Right lung (tissue), 5 donors: ENCODE results near the gene KCNN1. TPM values are rescaled to one million over a fixed set of nuclear protein-coding genes. Genes with fewer than 3 reads are reported as not detected.
A peak's percentile ranks its signal among the peaks of the same experiment; 100 is the strongest.
"Not testable (repeated sequence)": the region's sequence is repeated elsewhere in the genome, so short reads cannot be mapped to it uniquely, and the experiment has no call there.

Experiments used
- DNase-seq, 2 donors: peaks; one replicate each; pipeline ENCODE4 v3.0.0-alpha.2; 2013
- polyA plus RNA-seq, 5 donors: library from polyadenylated mRNA; unstranded; fragments of 120-200 nt; gene quantifications; one replicate each; pipeline versions ENCODE4 v1.2.1 to v1.2.3, GENCODE V29; 2013; ENCODE audit warnings: inconsistent platforms in 1 of 5, low replicate concordance in 1 of 5; ENCODE audit not compliant: insufficient read length in 5 of 5, insufficient read depth in 1 of 5

KCNN1 gene
- polyA plus RNA-seq, 5 donors, result 1.5 to 2.7 (median 1.8) TPM

- DNase-seq, result peak in 1 of 2 donors; percentile 36
Observed at GRCh38 chr19:18021121-18021755, 54.3 kb downstream of the KCNN1 start.

GRCh38 chr19:18023622-18024251 lies 56.8 kb downstream of the KCNN1 start:
- peak in 1 of 2 donors; percentile 52 for DNase-seq

- no peak for DNase-seq
Observed at GRCh38 chr19:18027151-18027550, 60.2 kb downstream of the KCNN1 start.

- no peak for DNase-seq
Observed at GRCh38 chr19:18029617-18030338, 62.9 kb downstream of the KCNN1 start.

GRCh38 chr19:18031401-18031800 lies 64.5 kb downstream of the KCNN1 start:
- not testable (repeated sequence) for DNase-seq

- DNase-seq, result not testable (repeated sequence)
Observed at GRCh38 chr19:18032102-18032501, 65.2 kb downstream of the KCNN1 start.

- no peak for DNase-seq
Observed at GRCh38 chr19:18041054-18041453, 74.1 kb downstream of the KCNN1 start.

- DNase-seq, result no peak
Observed at GRCh38 chr19:18043676-18044075, 76.8 kb downstream of the KCNN1 start.

- DNase-seq, result peak; percentile 46 to 63
Observed at GRCh38 chr19:18044825-18045304, 78.0 kb downstream of the KCNN1 start.

- DNase-seq, result no peak
Observed at GRCh38 chr19:18045307-18046050, 78.6 kb downstream of the KCNN1 start.

- DNase-seq, result no peak
Observed at GRCh38 chr19:18046059-18046718, 79.3 kb downstream of the KCNN1 start.

- DNase-seq, result peak; percentile 67 to 68
Observed at GRCh38 chr19:18049385-18049784, 82.5 kb downstream of the KCNN1 start.

Other genes with a start within 250 kb of the KCNN1 start
- gene MAP1S, start 247.6 kb upstream of the KCNN1 start, polyA plus RNA-seq, result 10 to 100 TPM; 22.2 to 41.4 (median 29.4) TPM
- 1 to 10 TPM in 3 of 5 donors, under 1 TPM in 2; 0.46 to 1.3 (median 1.2) TPM for gene FCHO1, start 215.6 kb upstream of the KCNN1 start, polyA plus RNA-seq
- gene B3GNT3, start 172.0 kb upstream of the KCNN1 start, polyA plus RNA-seq, result under 1 TPM in 2 of 5 donors, not detected in 3; 0.10 to 0.12 TPM
- under 1 TPM in 1 of 5 donors, not detected in 4; 0.28 TPM for gene INSL3, start 145.6 kb upstream of the KCNN1 start, polyA plus RNA-seq
- gene JAK3, start 119.1 kb upstream of the KCNN1 start, polyA plus RNA-seq, result 1 to 10 TPM; 1.9 to 3.4 (median 2.8) TPM
- gene RPL18A, start 107.2 kb upstream of the KCNN1 start, polyA plus RNA-seq, result 1,000 to 10,000 TPM in 3 of 5 donors, 100 to 1,000 TPM in 2; 990 to 2,008 (median 1,110) TPM
- under 1 TPM in 4 of 5 donors, not detected in 1; 0.05 to 0.13 (median 0.08) TPM for gene SLC5A5, start 95.2 kb upstream of the KCNN1 start, polyA plus RNA-seq
- gene CCDC124, start 34.1 kb upstream of the KCNN1 start, polyA plus RNA-seq, result 10 to 100 TPM; 36.0 to 90.2 (median 46.2) TPM
- 10 to 100 TPM in 2 of 5 donors, 1 to 10 TPM in 3; 7.4 to 13.5 (median 8.8) TPM for gene ARRDC2, start 41.1 kb downstream of the KCNN1 start, polyA plus RNA-seq
- gene IL12RB1, start 119.8 kb downstream of the KCNN1 start, polyA plus RNA-seq, result under 1 TPM; 0.31 to 0.63 (median 0.53) TPM
- gene MAST3, start 130.7 kb downstream of the KCNN1 start, polyA plus RNA-seq, result 10 to 100 TPM in 1 of 5 donors, 1 to 10 TPM in 4; 3.8 to 10.3 (median 6.1) TPM
- 10 to 100 TPM; 20.7 to 57.0 (median 27.6) TPM for gene PIK3R2, start 186.1 kb downstream of the KCNN1 start, polyA plus RNA-seq
- 10 to 100 TPM in 3 of 5 donors, 1 to 10 TPM in 2; 9.1 to 25.8 (median 10.9) TPM for gene IFI30, start 206.7 kb downstream of the KCNN1 start, polyA plus RNA-seq
- gene MPV17L2, start 226.1 kb downstream of the KCNN1 start, polyA plus RNA-seq, result 10 to 100 TPM in 1 of 5 donors, 1 to 10 TPM in 4; 5.2 to 10.4 (median 6.3) TPM
- 1 to 10 TPM; 3.0 to 6.2 (median 5.3) TPM for gene RAB3A, start 236.9 kb downstream of the KCNN1 start, polyA plus RNA-seq